ENCODE data around the gene UBE2K. TPM values are rescaled to one million over a fixed set of nuclear protein-coding genes. Genes with fewer than 3 reads are reported as not detected.

UBE2K gene
- total and polyA plus RNA-seq, 2 of the 13 experiments (the other 11 are each of a cell fraction or from before 2014, with no cell fraction given): 36.2 to 81.0 TPM

DNA sequence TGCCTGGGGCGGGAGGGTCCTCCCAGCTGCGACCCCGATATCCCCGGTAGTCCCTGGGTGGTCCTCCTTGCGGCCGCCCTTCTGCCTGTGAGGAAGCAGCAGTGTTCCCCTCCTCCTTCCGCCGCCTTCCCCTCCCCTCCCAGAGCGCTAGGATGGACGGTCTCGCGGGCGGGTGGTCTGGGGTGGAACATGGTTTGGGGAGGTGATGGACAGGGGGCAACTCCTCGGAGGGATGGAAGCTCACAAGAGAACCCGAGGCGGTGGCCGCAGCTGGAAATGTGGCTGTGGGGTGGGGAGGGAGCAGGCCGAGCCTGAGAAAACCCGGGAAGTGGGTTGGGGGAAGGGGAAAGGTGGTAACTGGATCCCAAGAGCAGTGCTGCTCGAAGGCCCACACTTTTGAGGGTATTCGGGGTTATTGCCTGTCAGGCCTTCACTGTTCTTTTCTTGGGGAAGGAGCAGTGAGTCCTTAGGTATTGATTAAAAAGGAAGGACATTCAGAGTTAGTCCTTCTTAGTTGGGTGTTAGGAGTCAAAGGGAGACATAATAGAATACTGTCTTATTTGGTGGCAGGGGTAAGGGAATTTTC lies 581 bp downstream of the UBE2K start (continued):
- TF ChIP-seq EEA1 (CRISPR knock-in tag; IDR thresholded peaks at IDR 0.05; ENCODE audit: borderline replicate concordance): no peak; the same call in 1 of the 2 replicates
- TF ChIP-seq AHR (CRISPR knock-in tag; IDR thresholded peaks at IDR 0.05): no peak
- no peak for TF ChIP-seq PAX8 (CRISPR knock-in tag; IDR thresholded peaks at IDR 0.05; ENCODE audit: borderline replicate concordance)
- no peak for TF ChIP-seq SSRP1 (CRISPR knock-in tag; IDR thresholded peaks at IDR 0.05)
- TF ChIP-seq HOXA9 (CRISPR knock-in tag; IDR thresholded peaks at IDR 0.05; ENCODE audit: borderline replicate concordance): no peak
- TF ChIP-seq, protein P1, sequence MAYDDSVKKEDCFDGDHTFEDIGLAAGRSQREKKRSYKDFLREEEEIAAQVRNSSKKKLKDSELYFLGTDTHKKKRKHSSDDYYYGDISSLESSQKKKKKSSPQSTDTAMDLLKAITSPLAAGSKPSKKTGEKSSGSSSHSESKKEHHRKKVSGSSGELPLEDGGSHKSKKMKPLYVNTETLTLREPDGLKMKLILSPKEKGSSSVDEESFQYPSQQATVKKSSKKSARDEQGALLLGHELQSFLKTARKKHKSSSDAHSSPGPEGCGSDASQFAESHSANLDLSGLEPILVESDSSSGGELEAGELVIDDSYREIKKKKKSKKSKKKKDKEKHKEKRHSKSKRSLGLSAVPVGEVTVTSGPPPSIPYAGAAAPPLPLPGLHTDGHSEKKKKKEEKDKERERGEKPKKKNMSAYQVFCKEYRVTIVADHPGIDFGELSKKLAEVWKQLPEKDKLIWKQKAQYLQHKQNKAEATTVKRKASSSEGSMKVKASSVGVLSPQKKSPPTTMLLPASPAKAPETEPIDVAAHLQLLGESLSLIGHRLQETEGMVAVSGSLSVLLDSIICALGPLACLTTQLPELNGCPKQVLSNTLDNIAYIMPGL (CRISPR knock-in tag; IDR thresholded peaks at IDR 0.05; ENCODE audit: borderline replicate concordance in 1 of 2, low read depth in 1 of 2): 0 out of 4 replicates have a peak, but pooled peaks of 1 of the 2 experiments have one; percentile 11
- TF ChIP-seq ZNF333 (CRISPR knock-in tag; IDR thresholded peaks at IDR 0.05; ENCODE audit: borderline replicate concordance): 0 out of 2 replicates have a peak, but pooled peaks have one; percentile 26
- TF ChIP-seq, protein P2, sequence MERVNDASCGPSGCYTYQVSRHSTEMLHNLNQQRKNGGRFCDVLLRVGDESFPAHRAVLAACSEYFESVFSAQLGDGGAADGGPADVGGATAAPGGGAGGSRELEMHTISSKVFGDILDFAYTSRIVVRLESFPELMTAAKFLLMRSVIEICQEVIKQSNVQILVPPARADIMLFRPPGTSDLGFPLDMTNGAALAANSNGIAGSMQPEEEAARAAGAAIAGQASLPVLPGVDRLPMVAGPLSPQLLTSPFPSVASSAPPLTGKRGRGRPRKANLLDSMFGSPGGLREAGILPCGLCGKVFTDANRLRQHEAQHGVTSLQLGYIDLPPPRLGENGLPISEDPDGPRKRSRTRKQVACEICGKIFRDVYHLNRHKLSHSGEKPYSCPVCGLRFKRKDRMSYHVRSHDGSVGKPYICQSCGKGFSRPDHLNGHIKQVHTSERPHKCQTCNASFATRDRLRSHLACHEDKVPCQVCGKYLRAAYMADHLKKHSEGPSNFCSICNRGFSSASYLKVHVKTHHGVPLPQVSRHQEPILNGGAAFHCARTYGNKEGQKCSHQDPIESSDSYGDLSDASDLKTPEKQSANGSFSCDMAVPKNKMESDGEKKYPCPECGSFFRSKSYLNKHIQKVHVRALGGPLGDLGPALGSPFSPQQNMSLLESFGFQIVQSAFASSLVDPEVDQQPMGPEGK (CRISPR knock-in tag; IDR thresholded peaks at IDR 0.05): no peak
- TF ChIP-seq, protein P3, sequence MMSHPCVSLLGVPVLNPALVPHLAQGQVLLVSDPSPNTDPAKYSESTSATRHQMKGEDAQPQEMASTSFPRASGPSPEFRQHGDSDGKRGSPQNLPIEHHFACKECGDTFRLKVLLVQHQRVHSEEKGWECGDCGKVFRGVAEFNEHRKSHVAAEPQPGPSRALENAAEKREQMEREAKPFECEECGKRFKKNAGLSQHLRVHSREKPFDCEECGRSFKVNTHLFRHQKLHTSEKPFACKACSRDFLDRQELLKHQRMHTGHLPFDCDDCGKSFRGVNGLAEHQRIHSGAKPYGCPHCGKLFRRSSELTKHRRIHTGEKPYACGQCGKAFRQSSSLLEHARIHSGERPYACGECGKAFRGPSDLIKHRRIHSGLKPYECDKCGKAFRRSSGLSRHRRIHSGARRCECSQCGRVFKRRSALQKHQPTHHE (CRISPR knock-in tag; IDR thresholded peaks at IDR 0.05; ENCODE audit: borderline replicate concordance): 0 out of 2 replicates have a peak, but pooled peaks have one; percentile 10
- TF ChIP-seq FOSL2 (CRISPR knock-in tag; IDR thresholded peaks at IDR 0.05): no peak
- TF ChIP-seq, protein P4, sequence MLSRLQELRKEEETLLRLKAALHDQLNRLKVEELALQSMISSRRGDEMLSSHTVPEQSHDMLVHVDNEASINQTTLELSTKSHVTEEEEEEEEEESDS (CRISPR knock-in tag; IDR thresholded peaks at IDR 0.05; ENCODE audit: borderline replicate concordance): peak; percentile 10; the same call in 1 of the 2 replicates
- TF ChIP-seq, protein P5, sequence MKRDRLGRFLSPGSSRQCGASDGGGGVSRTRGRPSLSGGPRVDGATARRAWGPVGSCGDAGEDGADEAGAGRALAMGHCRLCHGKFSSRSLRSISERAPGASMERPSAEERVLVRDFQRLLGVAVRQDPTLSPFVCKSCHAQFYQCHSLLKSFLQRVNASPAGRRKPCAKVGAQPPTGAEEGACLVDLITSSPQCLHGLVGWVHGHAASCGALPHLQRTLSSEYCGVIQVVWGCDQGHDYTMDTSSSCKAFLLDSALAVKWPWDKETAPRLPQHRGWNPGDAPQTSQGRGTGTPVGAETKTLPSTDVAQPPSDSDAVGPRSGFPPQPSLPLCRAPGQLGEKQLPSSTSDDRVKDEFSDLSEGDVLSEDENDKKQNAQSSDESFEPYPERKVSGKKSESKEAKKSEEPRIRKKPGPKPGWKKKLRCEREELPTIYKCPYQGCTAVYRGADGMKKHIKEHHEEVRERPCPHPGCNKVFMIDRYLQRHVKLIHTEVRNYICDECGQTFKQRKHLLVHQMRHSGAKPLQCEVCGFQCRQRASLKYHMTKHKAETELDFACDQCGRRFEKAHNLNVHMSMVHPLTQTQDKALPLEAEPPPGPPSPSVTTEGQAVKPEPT (CRISPR knock-in tag; IDR thresholded peaks at IDR 0.05; ENCODE audit: low read depth): no peak
- TF ChIP-seq ZBTB20 (CRISPR knock-in tag; IDR thresholded peaks at IDR 0.05; ENCODE audit: borderline replicate concordance, low read depth): no peak
- TF ChIP-seq, protein P6, sequence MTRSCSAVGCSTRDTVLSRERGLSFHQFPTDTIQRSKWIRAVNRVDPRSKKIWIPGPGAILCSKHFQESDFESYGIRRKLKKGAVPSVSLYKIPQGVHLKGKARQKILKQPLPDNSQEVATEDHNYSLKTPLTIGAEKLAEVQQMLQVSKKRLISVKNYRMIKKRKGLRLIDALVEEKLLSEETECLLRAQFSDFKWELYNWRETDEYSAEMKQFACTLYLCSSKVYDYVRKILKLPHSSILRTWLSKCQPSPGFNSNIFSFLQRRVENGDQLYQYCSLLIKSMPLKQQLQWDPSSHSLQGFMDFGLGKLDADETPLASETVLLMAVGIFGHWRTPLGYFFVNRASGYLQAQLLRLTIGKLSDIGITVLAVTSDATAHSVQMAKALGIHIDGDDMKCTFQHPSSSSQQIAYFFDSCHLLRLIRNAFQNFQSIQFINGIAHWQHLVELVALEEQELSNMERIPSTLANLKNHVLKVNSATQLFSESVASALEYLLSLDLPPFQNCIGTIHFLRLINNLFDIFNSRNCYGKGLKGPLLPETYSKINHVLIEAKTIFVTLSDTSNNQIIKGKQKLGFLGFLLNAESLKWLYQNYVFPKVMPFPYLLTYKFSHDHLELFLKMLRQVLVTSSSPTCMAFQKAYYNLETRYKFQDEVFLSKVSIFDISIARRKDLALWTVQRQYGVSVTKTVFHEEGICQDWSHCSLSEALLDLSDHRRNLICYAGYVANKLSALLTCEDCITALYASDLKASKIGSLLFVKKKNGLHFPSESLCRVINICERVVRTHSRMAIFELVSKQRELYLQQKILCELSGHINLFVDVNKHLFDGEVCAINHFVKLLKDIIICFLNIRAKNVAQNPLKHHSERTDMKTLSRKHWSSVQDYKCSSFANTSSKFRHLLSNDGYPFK (CRISPR knock-in tag; IDR thresholded peaks at IDR 0.05; ENCODE audit: borderline replicate concordance): 0 out of 2 replicates have a peak, but pooled peaks have one; percentile 14
- TF ChIP-seq RBM22 (optimal IDR thresholded peaks at IDR 0.05; ENCODE audit: low read length): no peak
- no peak for TF ChIP-seq GABPB1 (CRISPR knock-in tag; IDR thresholded peaks at IDR 0.05)
- TF ChIP-seq PCBP1 (IDR thresholded peaks at IDR 0.05; ENCODE audit: borderline replicate concordance, low read depth, low read length): no peak
- TF ChIP-seq RARA (CRISPR knock-in tag; IDR thresholded peaks at IDR 0.05): no peak

Data from HepG2 (cell line).